HG03442 (cell line): ENCODE data around the gene PGPEP1.
"Not testable (repeated sequence)": the region's sequence is repeated elsewhere in the genome, so short reads cannot be mapped to it uniquely, and the experiment has no call there.

ENCODE experiments used
- ATAC-seq: cut with Tn5 transposase; IDR thresholded peaks from one replicate; pipeline ENCODE4 v1.9.1; 2021; ENCODE audit warnings: mild to moderate bottlenecking, moderate library complexity; ENCODE audit not compliant: unreplicated experiment

PGPEP1 gene

DNA sequence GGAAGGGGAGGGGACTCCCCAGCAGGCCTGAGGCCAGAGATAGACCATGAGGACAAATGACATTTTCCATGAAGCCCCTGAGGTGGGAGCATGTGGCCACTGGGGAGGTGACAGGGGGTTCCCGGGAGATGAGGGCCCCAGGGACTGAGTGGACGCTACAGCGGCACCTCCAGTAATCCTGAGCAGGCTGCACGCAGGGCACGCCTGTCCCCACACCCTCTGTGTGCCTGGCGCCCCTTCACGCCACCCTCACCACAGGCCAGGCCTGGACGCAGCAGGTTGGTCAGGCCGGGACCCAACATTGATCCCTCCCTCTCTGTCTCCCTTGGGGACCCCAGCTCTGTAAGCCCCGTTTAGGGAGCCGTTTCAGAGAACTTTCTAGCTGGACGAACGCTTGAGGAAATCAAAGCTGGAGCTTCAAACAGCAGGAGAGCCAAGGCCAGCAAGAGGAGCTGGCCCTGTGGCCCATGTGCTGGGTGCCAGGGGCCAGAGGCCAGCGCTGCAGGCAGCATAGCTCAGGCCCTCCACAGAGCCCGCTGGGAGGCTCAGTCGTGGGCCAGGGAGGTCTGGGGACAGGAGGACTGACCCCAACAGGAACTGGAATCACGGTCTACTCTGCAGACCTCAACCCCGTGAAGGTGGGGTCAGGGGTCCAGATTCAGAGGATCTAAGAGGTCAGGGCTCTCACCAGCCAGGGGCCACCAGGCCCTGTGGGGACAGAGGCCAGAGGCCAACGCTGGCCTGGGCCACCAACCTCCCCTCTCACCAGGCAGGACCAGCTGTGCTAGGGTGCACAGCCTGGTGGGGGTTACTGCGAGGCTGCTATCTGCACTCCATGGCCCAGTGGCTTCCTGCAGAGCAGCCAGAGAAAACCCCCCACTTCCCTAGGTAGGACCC, 32.1 kb upstream of the PGPEP1 start:
- no peak for ATAC-seq

DNA sequence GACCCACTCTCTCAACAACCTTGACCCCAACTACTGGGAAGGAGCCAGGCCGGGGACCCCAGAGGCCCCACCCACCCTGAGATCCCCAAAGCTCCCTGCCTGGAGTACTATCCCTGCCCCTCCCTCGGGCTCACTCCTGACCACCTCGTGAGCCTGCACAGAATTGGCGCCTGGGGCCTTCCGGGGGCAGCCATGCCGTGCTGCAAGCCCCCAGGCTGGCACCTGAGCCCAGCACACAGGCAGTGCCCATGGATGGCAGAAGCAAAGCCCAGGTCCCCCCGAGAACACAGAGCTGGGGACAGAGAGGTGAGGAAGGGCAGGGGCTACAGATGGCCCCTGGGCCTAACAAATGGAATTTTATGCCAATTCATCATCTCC, 31.5 kb upstream of the PGPEP1 start:
- no peak for ATAC-seq

GRCh38 chr19:18309525-18310064, 30.8 kb upstream of the PGPEP1 start:
- no peak for ATAC-seq

GRCh38 chr19:18310118-18310909, 30.1 kb upstream of the PGPEP1 start:
- ATAC-seq: no peak

DNA sequence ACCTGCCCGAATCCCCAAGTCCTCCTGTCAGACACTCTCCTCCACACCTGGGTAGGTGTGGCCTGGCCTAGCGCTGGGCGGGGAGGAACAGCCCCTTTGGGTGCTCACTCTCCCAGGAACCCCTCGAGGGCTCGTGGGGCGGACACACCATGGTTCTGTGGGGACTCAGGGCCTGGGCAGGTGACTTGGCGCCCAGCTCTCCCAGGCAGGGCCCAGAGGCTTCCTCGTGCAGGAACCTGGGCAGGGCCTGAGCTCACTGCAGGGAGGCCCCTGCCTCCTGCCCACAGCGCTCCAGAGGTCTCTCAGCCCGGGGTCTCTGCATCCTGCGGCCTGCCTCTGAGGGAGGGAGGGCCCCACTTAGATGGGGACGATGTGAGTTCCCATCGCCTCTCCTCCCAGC, 29.4 kb upstream of the PGPEP1 start:
- ATAC-seq: no peak

DNA sequence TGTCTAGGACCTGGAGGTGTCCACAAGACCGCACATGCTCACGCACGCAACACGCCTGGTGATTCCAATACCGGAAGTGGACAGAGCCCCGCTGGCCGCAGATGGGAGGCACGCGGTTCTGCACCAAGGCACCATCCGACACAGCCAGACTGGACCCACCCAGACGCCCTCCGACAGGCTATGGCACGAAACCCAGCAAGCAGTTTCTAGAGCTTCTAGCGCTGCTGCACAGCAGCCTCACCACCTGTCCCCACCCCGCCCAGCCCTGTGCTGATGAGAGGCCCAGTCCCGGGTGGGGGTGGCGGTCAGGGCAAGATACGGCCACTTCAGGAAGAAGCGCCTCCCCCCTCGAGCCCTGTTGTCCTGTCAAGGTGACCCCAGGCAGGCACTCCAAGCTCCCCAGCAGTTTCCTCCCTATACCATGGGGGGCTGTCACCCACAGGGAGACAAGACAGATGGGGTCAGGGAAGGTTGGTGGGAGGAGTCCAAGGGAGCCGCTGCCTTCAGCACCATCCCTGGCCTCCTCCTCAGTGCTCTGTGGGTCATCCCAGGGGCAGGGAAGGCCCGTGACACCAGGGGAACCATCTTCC, 28.8 kb upstream of the PGPEP1 start:
- no peak for ATAC-seq

- ATAC-seq: no peak
These were observed 28.3 kb upstream of the PGPEP1 start for GRCh38 chr19:18312092-18312534.

DNA sequence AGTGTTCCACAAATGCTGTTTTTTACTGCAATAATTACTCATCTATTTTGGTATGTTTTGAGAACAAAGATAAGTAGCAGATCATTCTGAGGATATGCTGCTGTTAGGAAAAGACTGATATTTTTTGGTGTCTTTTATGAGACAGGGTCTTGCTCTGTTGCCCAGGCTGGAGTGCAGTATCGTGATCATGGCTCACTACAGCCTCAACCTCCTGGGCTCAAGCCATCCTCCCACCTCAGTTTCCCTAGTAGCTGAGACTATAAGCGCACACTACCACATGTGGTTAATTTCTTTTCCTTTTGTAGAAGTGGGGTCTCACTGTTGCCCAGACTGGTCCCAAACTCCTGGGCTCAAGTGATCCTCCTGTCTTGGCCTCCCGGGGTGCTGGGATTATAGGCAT, 27.0 kb upstream of the PGPEP1 start:
- ATAC-seq: no peak

- ATAC-seq: no peak
These were observed 22.2 kb upstream of the PGPEP1 start for GRCh38 chr19:18317961-18318800.

- no peak for ATAC-seq
These were observed 20.7 kb upstream of the PGPEP1 start for GRCh38 chr19:18319591-18320135.

DNA sequence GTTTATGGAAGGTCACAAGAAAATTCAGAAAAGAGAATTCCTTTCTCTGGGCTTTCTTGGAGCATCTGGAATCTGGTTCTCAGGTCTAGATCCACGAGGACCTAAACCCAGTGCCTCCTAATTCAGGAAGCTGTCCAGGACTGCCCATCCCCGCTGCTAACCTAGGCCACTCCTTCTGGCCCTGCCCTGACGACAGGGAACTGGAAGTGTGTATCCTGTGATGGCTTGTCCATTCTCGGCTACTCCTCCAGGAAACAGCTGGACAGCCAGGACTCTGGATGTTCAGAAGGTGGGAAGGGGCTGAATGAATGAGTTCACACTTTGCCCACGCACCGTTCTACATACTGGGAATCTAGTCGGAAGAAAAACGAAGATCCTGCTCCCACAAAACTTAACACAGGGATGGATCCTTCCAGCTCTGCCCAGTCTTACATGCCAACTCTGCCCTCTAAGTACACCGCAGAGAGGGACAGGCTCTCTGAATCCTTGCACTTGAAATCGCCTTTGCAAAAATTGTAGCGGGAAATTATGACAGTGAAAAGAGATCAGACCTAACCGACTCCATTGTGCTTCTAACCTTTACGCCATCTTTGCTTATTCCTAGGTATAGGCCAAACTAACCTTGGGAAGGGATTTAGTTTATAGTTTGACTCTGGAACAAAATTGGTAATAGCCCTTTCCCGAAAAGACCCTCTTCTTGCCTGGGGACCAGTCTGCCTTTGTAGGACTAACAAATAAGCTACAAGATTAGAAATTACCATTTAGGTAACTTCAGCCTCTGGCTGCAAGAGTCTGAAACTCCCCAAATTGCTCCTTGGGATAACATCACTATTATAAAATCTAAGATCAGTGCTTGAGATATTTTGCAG, 19.3 kb upstream of the PGPEP1 start:
- ATAC-seq: no peak

DNA sequence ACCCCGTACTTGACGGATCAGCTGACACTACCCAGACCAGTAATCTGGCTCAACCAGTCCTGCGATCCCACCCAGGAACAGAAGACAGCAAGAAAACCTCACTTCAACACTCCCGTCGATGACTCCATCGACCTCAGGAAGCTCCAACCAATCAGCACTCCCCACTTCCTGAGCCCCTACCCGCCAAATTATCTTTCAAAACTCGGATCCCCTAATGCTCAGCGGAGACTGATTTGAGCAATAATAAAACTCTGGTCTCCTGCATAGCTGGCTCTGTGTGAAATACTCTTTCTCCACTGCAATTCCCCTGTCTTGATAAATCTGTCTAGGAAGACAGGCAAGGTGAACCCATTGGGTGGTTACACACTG, 18.7 kb upstream of the PGPEP1 start:
- no peak for ATAC-seq

DNA sequence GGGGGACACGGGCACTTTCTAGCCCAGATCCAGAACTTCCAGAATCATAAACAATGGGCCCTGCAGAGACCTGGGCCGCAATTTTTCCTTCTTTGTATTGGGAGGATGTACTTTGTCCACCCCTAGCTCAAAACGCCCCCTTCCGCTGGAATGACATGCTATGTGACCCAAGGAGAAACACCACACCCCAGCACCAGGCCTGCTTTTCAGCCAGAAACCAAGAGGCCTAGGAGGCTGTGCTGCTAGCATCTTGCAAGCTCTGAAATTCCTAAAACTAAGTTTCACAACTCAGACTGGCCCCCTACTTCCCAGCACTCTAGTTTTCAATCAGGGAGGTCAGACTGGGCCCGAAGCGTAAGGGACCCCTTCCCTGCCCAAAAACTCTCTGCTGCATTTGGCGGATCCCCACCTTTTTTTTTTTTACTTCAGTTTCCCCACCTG, 18.1 kb upstream of the PGPEP1 start:
- no peak for ATAC-seq

DNA sequence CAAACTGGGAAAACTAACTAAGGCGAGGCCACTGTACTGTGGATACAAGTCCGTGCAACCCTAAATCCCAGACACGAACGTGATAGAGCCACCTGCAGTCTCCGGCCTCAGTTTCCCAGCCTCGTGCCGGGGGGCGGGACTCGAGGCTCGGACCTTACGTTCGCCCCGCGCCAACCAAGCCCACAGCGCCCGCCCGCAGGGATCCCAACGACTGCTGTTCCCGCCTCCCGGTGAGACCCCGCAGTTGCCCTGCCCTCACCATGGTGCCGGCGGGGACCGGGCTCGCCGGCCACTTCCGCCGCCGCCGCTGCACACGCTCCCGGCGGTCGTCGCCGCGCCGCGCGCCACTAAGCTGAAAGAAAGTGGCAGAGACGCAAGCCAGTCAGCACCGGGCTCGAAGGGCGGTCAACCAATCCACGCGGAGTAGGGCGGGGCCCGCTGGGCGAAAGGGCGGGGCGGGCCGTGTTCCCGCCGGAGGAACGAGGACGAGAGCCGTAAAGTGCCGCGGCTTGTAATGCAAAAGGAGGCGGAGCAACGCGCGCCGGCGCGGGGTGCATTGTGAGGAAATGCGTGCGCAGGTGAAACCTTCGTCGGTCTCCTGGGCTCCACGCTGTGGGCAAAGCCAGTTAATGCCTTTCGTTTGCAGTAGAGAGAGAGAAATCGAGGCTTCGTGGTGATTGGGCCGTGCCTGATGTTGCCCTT, 17.5 kb upstream of the PGPEP1 start, which contains the start of gene LSM4:
LSM4 (minus strand) TSS at position 318 of the 702 bp plus-strand sequence; CDS start at position 262, 56 bp downstream.
- peak; percentile 91 for ATAC-seq

- not testable (repeated sequence) for ATAC-seq
These were observed 16.0 kb upstream of the PGPEP1 start for GRCh38 chr19:18324373-18324731.

DNA sequence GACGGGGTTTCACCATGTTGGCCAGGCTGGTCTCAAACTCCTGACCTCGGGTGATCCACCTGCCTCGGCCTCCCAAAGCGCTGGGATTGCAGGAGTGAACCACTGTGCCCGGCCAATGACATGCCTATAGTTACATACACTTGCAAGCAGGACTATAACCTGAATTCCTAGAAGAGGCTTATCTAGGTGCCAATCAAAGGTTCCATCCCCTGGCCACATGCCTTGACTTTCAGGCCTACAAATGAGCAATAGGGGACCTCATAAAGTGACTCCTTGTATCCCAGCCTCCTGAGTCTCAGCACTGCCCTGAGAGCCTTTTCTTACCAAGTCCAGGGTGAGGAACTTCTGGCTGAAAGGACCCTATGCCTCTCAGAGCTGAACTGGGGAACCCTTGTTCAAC, 13.6 kb upstream of the PGPEP1 start:
- ATAC-seq: no peak

DNA sequence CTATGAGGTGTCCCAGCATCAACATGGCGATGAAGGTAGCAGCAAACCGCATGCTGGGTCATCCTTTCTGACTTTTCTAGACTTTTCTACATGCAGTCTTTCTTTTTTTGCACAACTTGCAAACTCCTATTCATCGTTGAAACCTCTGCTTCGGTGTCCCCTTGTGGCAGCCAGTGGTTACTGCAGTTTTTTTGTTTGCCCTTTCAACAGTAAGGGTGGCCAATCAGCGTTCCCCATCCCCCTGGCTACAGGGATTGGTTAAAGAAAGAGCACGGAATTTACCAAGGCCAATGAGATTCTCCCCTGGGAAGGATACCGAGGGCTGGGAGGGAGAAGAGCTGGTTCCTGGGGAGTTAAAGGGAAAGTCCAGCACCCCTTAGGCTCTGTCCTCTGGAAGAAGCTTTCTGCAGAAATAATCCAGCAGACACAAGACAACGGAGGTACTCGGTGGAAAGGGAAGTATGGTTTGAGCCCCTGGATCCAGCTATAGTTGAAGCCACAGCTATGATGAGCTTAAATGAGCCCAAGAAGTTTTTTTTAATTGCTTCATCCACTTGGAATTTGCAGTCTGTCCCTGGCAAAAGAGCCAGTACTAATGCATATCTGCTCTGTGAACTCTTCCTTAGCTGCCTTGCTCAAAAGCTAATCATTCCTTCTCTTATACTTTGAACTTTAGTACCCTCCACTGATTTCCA, 11.9 kb upstream of the PGPEP1 start:
- peak; percentile 74 for ATAC-seq

- ATAC-seq: no peak
These were observed 11.4 kb upstream of the PGPEP1 start for GRCh38 chr19:18329035-18329376.
